H1 (cell line): ENCODE measurements around the gene FAM149A. TPM values are rescaled to one million over a fixed set of nuclear protein-coding genes. Genes with fewer than 3 reads are reported as not detected.

ENCODE experiments used
- ASH2L ChIP-seq: fragments of 200-600, 300-600 bp; sonication (generic); IDR thresholded peaks from one replicate; pipeline ENCODE4 v1.7.1; 2017; ENCODE audit warnings: low read length
- CBX5 ChIP-seq: fragments of 300-800, 300-1000 bp; sonication (generic); IDR thresholded peaks from 2 replicates; pipeline ENCODE4 v1.7.1; 2016; ENCODE audit warnings: antibody characterized with exemption, low read length, low read depth
- CHD2 ChIP-seq: IDR thresholded peaks from 2 replicates; pipeline ENCODE4 v1.6.1; 2012; ENCODE audit warnings: low read length, improper control_type of control experiment
- PHF8 ChIP-seq: fragments of 200-600 bp; sonication (generic); conservative IDR thresholded peaks from 2 replicates; pipeline ENCODE4 v1.7.1; 2012; ENCODE audit warnings: low read depth, mild to moderate bottlenecking, inconsistent platforms, low read length, moderate library complexity
- polyA plus RNA-seq, 7 experiments: library from polyadenylated mRNA; depleted of rRNA in 3 of 7; stranded (reverse) in 5 of 7; unstranded in 2 of 7; fragments of >200 nt in 5 of 7; fragments of 200-250 nt in 2 of 7; gene quantifications; 1 replicate in 5 of 7; 2 replicates in 1 of 7; 4 replicates in 1 of 7; pipeline versions ENCODE4 v1.2.1 to v1.2.3, GENCODE V29; 2011 to 2013; ENCODE audit warnings: missing spikeins in 2 of 7, mixed read lengths in 2 of 7
- total RNA-seq: library from RNA; stranded (reverse); fragmentation: NEBNext Ultra II Directional; extraction: Animal tissue kit (Norgen Biotek cat#: 25700); gene quantifications from 2 replicates; pipeline ENCODE4 v1.2.1, GENCODE V29; 2021
- TF ChIP-seq, protein P1 (sequence below): fragments of 300-600 bp; sonication (generic); IDR thresholded peaks from 2 replicates; pipeline ENCODE4 v1.7.1; 2012; ENCODE audit warnings: low read length, moderate library complexity, mild to moderate bottlenecking, inconsistent platforms; ENCODE audit not compliant: insufficient replicate concordance
- TF ChIP-seq, protein P2 (sequence below), 3 experiments: IDR thresholded peaks; 1 replicate in 2 of 3; 2 replicates in 1 of 3; pipeline versions ENCODE4 v1.5.1 to v1.6.1; 2011; ENCODE audit warnings: low read length in 3 of 3, mild to moderate bottlenecking in 3 of 3, inconsistent platforms in 2 of 3, low read depth in 1 of 3, moderate library complexity in 1 of 3; ENCODE audit not compliant: insufficient read depth in 1 of 3; ENCODE audit errors: control extremely low read depth in 1 of 3
- TF ChIP-seq, protein P3 (sequence below): IDR thresholded peaks from 2 replicates; pipeline ENCODE4 v1.6.1; 2011; ENCODE audit warnings: low read length, improper control_type of control experiment
- TF ChIP-seq, protein P4 (sequence below): IDR thresholded peaks from 2 replicates; pipeline ENCODE4 v1.6.1; 2012; ENCODE audit warnings: inconsistent platforms

Gene FAM149A
- total and polyA plus RNA-seq, 2 of the 8 experiments (the other 6 are each of a cell fraction or from before 2014, with no cell fraction given) = 6.1 to 8.5 TPM

DNA sequence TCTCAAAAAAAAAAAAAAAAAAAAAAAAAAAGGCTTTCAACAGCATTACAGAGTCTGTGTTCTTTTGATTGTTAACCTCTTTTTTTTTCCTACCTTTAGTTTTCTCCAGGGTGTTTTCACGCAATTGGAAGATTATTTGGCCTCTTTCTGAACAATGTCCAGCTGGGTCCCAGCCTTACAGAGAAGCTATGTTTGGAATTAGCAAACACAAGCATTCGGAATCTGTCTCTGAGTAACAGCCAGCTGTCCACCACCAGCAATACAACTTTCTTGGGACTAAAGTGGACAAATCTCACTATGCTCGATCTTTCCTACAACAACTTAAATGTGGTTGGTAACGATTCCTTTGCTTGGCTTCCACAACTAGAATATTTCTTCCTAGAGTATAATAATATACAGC, 22.3 kb upstream of the FAM149A start (continued):
- TF ChIP-seq, protein P1, sequence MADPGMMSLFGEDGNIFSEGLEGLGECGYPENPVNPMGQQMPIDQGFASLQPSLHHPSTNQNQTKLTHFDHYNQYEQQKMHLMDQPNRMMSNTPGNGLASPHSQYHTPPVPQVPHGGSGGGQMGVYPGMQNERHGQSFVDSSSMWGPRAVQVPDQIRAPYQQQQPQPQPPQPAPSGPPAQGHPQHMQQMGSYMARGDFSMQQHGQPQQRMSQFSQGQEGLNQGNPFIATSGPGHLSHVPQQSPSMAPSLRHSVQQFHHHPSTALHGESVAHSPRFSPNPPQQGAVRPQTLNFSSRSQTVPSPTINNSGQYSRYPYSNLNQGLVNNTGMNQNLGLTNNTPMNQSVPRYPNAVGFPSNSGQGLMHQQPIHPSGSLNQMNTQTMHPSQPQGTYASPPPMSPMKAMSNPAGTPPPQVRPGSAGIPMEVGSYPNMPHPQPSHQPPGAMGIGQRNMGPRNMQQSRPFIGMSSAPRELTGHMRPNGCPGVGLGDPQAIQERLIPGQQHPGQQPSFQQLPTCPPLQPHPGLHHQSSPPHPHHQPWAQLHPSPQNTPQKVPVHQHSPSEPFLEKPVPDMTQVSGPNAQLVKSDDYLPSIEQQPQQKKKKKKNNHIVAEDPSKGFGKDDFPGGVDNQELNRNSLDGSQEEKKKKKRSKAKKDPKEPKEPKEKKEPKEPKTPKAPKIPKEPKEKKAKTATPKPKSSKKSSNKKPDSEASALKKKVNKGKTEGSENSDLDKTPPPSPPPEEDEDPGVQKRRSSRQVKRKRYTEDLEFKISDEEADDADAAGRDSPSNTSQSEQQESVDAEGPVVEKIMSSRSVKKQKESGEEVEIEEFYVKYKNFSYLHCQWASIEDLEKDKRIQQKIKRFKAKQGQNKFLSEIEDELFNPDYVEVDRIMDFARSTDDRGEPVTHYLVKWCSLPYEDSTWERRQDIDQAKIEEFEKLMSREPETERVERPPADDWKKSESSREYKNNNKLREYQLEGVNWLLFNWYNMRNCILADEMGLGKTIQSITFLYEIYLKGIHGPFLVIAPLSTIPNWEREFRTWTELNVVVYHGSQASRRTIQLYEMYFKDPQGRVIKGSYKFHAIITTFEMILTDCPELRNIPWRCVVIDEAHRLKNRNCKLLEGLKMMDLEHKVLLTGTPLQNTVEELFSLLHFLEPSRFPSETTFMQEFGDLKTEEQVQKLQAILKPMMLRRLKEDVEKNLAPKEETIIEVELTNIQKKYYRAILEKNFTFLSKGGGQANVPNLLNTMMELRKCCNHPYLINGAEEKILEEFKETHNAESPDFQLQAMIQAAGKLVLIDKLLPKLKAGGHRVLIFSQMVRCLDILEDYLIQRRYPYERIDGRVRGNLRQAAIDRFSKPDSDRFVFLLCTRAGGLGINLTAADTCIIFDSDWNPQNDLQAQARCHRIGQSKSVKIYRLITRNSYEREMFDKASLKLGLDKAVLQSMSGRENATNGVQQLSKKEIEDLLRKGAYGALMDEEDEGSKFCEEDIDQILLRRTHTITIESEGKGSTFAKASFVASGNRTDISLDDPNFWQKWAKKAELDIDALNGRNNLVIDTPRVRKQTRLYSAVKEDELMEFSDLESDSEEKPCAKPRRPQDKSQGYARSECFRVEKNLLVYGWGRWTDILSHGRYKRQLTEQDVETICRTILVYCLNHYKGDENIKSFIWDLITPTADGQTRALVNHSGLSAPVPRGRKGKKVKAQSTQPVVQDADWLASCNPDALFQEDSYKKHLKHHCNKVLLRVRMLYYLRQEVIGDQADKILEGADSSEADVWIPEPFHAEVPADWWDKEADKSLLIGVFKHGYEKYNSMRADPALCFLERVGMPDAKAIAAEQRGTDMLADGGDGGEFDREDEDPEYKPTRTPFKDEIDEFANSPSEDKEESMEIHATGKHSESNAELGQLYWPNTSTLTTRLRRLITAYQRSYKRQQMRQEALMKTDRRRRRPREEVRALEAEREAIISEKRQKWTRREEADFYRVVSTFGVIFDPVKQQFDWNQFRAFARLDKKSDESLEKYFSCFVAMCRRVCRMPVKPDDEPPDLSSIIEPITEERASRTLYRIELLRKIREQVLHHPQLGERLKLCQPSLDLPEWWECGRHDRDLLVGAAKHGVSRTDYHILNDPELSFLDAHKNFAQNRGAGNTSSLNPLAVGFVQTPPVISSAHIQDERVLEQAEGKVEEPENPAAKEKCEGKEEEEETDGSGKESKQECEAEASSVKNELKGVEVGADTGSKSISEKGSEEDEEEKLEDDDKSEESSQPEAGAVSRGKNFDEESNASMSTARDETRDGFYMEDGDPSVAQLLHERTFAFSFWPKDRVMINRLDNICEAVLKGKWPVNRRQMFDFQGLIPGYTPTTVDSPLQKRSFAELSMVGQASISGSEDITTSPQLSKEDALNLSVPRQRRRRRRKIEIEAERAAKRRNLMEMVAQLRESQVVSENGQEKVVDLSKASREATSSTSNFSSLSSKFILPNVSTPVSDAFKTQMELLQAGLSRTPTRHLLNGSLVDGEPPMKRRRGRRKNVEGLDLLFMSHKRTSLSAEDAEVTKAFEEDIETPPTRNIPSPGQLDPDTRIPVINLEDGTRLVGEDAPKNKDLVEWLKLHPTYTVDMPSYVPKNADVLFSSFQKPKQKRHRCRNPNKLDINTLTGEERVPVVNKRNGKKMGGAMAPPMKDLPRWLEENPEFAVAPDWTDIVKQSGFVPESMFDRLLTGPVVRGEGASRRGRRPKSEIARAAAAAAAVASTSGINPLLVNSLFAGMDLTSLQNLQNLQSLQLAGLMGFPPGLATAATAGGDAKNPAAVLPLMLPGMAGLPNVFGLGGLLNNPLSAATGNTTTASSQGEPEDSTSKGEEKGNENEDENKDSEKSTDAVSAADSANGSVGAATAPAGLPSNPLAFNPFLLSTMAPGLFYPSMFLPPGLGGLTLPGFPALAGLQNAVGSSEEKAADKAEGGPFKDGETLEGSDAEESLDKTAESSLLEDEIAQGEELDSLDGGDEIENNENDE = no peak
- TF ChIP-seq, protein P2, sequence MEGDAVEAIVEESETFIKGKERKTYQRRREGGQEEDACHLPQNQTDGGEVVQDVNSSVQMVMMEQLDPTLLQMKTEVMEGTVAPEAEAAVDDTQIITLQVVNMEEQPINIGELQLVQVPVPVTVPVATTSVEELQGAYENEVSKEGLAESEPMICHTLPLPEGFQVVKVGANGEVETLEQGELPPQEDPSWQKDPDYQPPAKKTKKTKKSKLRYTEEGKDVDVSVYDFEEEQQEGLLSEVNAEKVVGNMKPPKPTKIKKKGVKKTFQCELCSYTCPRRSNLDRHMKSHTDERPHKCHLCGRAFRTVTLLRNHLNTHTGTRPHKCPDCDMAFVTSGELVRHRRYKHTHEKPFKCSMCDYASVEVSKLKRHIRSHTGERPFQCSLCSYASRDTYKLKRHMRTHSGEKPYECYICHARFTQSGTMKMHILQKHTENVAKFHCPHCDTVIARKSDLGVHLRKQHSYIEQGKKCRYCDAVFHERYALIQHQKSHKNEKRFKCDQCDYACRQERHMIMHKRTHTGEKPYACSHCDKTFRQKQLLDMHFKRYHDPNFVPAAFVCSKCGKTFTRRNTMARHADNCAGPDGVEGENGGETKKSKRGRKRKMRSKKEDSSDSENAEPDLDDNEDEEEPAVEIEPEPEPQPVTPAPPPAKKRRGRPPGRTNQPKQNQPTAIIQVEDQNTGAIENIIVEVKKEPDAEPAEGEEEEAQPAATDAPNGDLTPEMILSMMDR (IDR thresholded peaks at IDR 0.05; ENCODE audit: control extremely low read depth in 1 of 3, insufficient read depth in 1 of 3, low read depth in 1 of 3, low read length in 3 of 3) = no peak
- no peak for TF ChIP-seq CHD2
- TF ChIP-seq PHF8 = no peak
- TF ChIP-seq CBX5 = no peak
- TF ChIP-seq ASH2L = no peak
- TF ChIP-seq, protein P3, sequence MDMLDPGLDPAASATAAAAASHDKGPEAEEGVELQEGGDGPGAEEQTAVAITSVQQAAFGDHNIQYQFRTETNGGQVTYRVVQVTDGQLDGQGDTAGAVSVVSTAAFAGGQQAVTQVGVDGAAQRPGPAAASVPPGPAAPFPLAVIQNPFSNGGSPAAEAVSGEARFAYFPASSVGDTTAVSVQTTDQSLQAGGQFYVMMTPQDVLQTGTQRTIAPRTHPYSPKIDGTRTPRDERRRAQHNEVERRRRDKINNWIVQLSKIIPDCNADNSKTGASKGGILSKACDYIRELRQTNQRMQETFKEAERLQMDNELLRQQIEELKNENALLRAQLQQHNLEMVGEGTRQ = no peak
- TF ChIP-seq, protein P4, sequence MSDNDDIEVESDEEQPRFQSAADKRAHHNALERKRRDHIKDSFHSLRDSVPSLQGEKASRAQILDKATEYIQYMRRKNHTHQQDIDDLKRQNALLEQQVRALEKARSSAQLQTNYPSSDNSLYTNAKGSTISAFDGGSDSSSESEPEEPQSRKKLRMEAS = no peak
- TF ChIP-seq, all 59 proteins: peak for 0
